HepG2 (cell line): Measurements from ENCODE around the gene BTRC. TPM values are rescaled to one million over a fixed set of nuclear protein-coding genes. Genes with fewer than 3 reads are reported as not detected.

Experiments
- ATAC-seq: fragments of 200-7000 bp; cut with Tn5 transposase; 3 replicates; pipeline ENCODE4 v1.9.1; 2020; ENCODE audit warnings: mild to moderate bottlenecking, moderate library complexity
- BruUV-seq: library from RNA; stranded (reverse); fragments of 400-500 nt; replicated peaks from 2 replicates; lab custom pipeline; 2021; lab: Mats Ljungman, UMichigan
- CTCF ChIA-PET: fragments of 300-600 bp; formaldehyde crosslinking; extraction: SDS; loops from one replicate; lab custom pipeline; 2021; ENCODE audit warnings: low total read pairs, inconsistent platforms, low intra/inter-chr PET ratio; lab: Yijun Ruan, JAX
- POLR2A ChIA-PET: fragments of 350-600 bp; sonication (Branson Sonifier 250); formaldehyde crosslinking; loops from one replicate; lab custom pipeline; 2020; ENCODE audit warnings: antibody characterized with exemption, inconsistent platforms; lab: Yijun Ruan, JAX
- DNase-seq: peaks from one replicate; pipeline ENCODE4 v3.0.0-alpha.2; 2015; ENCODE audit warnings: low spot score
- FAIRE-seq: peaks from 3 replicates; lab custom pipeline; 2011; peaks lifted over from hg19 to GRCh38; lab: Jason Lieb, UNC
- H2AFZ ChIP-seq: one replicate; pipeline ENCODE4 v1.6.1; 2011; ENCODE audit warnings: low read length, inconsistent platforms
- H3K27ac ChIP-seq: fragments of 300-600 bp; 3 replicates; pipeline ENCODE4 v1.8.0; 2011; ENCODE audit warnings: mixed run types, mild to moderate bottlenecking, mixed read lengths, low read length, inconsistent platforms; ENCODE audit not compliant: insufficient read depth; ENCODE audit errors: extremely low read length
- H3K27me3 ChIP-seq, 2 experiments: fragments of 200-600 bp in 1 of 2; 2 replicates in 1 of 2; 3 replicates in 1 of 2; pipeline versions ENCODE4 v1.6.0 to v1.8.0; 2011; ENCODE audit warnings: low read length in 2 of 2, mild to moderate bottlenecking in 2 of 2, moderate library complexity in 2 of 2, inconsistent platforms in 1 of 2; ENCODE audit not compliant: insufficient read depth in 2 of 2, control insufficient read depth in 1 of 2
- H3K36me3 ChIP-seq, 2 experiments: fragments of 200-600 bp in 1 of 2; replicated peaks in 1 of 2; 2 replicates in 1 of 2; 3 replicates in 1 of 2; pipeline versions ENCODE4 v1.5.1 to v1.8.0; 2011; ENCODE audit warnings: low read length in 2 of 2, inconsistent platforms in 1 of 2; ENCODE audit not compliant: insufficient read depth in 2 of 2, control insufficient read depth in 1 of 2
- H3K4me1 ChIP-seq: 2 replicates; pipeline ENCODE4 v1.5.1; 2012; ENCODE audit warnings: low read length, inconsistent platforms; ENCODE audit not compliant: insufficient read depth
- H3K4me2 ChIP-seq: 2 replicates; pipeline ENCODE4 v1.6.0; 2011; ENCODE audit warnings: low read depth, low read length, inconsistent platforms
- H3K4me3 ChIP-seq, 3 experiments: fragments of 200-600 bp in 1 of 3; sonication (generic), shearing (Covaris generic) in 1 of 3; replicated peaks in 1 of 3; 2 replicates each; pipeline ENCODE4 v1.5.1; 2011 to 2016; ENCODE audit warnings: low read length in 3 of 3, inconsistent platforms in 2 of 3, low read depth in 2 of 3, mild to moderate bottlenecking in 2 of 3, control low read depth in 1 of 3, mixed read lengths in 1 of 3; ENCODE audit not compliant: insufficient read depth in 1 of 3
- H3K79me2 ChIP-seq: one replicate; pipeline ENCODE4 v1.6.1; 2011; ENCODE audit warnings: low read length, inconsistent platforms; ENCODE audit not compliant: insufficient read depth
- H3K9ac ChIP-seq: 2 replicates; pipeline ENCODE4 v1.6.0; 2011; ENCODE audit warnings: mild to moderate bottlenecking, low read depth, low read length, inconsistent platforms; ENCODE audit not compliant: insufficient read depth
- H3K9me3 ChIP-seq: 2 replicates; pipeline ENCODE4 v1.5.1; 2012; ENCODE audit warnings: mild to moderate bottlenecking, low read length
- H4K20me1 ChIP-seq: 2 replicates; pipeline ENCODE4 v1.6.0; 2011; ENCODE audit warnings: inconsistent platforms, mild to moderate bottlenecking, low read length, moderate library complexity; ENCODE audit not compliant: insufficient read depth
- DNMT1 ChIP-seq: sonication (generic); formaldehyde crosslinking; IDR thresholded peaks from 2 replicates; pipeline ENCODE4 v1.5.1; 2020; ENCODE audit warnings: mild to moderate bottlenecking, missing genetic modification reagents
- GZF1 ChIP-seq: sonication (generic); formaldehyde crosslinking; IDR thresholded peaks from 2 replicates; pipeline ENCODE4 v1.5.1; 2020; ENCODE audit warnings: mild to moderate bottlenecking, missing genetic modification reagents
- HOXA3 ChIP-seq: sonication (generic); formaldehyde crosslinking; IDR thresholded peaks from 2 replicates; pipeline ENCODE4 v1.5.0; 2020; ENCODE audit warnings: missing genetic modification reagents
- ZFX ChIP-seq: sonication (generic); formaldehyde crosslinking; IDR thresholded peaks from 2 replicates; pipeline ENCODE4 v1.4.0; 2020; ENCODE audit warnings: mild to moderate bottlenecking, low read depth, missing genetic modification reagents, moderate library complexity
- ZNF468 ChIP-seq: sonication (generic); formaldehyde crosslinking; IDR thresholded peaks from 2 replicates; pipeline ENCODE4 v1.8.0; 2022; ENCODE audit warnings: mild to moderate bottlenecking, moderate library complexity, missing genetic modification reagents
- ZNF768 ChIP-seq: sonication (generic); formaldehyde crosslinking; IDR thresholded peaks from 2 replicates; pipeline ENCODE4 v1.4.0; 2020; ENCODE audit warnings: missing genetic modification reagents
- ZNF878 ChIP-seq: sonication (generic); formaldehyde crosslinking; IDR thresholded peaks from 2 replicates; pipeline ENCODE4 v1.8.1; 2023; ENCODE audit warnings: mild to moderate bottlenecking, missing genetic modification reagents, moderate library complexity
- WGBS: methylation state at CpG from one replicate; pipeline ENCODE4 v1.1.6; 2017; ENCODE audit warnings: low lambda C conversion rate; 5-methylcytosine and 5-hydroxymethylcytosine counted together
- in situ Hi-C: cut with HindIII; loops from 2 replicates; pipeline ENCODE4 v1.10.0; 2017; ENCODE audit warnings: low pct_unique_long_range_greater_than_20kb; ENCODE audit not compliant: extremely low pct_ligation_motif_present
- intact Hi-C: fragments of 100-400 bp; cut with micrococcal nuclease; formaldehyde crosslinking; loops from one replicate; pipeline ENCODE4 v1.10.0; 2022; ENCODE audit not compliant: unreplicated experiment
- polyA plus RNA-seq, 8 experiments: library from polyadenylated mRNA; depleted of rRNA in 3 of 8; stranded (reverse) in 7 of 8; unstranded in 1 of 8; fragments of >200 nt; fragmentation: Illumina TruSeq in 4 of 8; extraction: Trizol in 4 of 8; gene quantifications; 2 replicates each; pipeline versions ENCODE4 v1.2.1 to v1.2.3, GENCODE V29; 2011 to 2016; ENCODE audit warnings: low read depth in 4 of 8, missing spikeins in 1 of 8, mixed read lengths in 1 of 8; ENCODE audit not compliant: insufficient read depth in 1 of 8
- total RNA-seq, 5 experiments: library from RNA; depleted of rRNA; stranded (reverse); fragments of >200 nt; fragmentation: Illumina TruSeq; extraction: Trizol; gene quantifications; 2 replicates each; pipeline ENCODE4 v1.2.3, GENCODE V29; 2016; ENCODE audit warnings: low read depth in 1 of 5
- TF ChIP-seq, protein P1 (sequence below): sonication (generic); formaldehyde crosslinking; IDR thresholded peaks from 2 replicates; pipeline ENCODE4 v1.4.0; 2020; ENCODE audit warnings: missing genetic modification reagents
- TF ChIP-seq, protein P2 (sequence below), 2 experiments: sonication (generic) in 1 of 2; formaldehyde crosslinking in 1 of 2; IDR thresholded peaks; 2 replicates each; pipeline versions ENCODE4 v1.4.0 to v1.6.1; 2018 to 2020; ENCODE audit warnings: missing genetic modification reagents in 2 of 2, borderline replicate concordance in 1 of 2, low read depth in 1 of 2, mild to moderate bottlenecking in 1 of 2, missing biosample characterization in 1 of 2
- TF ChIP-seq, protein P3 (sequence below): sonication (generic); formaldehyde crosslinking; IDR thresholded peaks from 2 replicates; pipeline ENCODE4 v1.4.0; 2020; ENCODE audit warnings: missing genetic modification reagents
- TF ChIP-seq, protein P4 (sequence below): sonication (generic); formaldehyde crosslinking; IDR thresholded peaks from 2 replicates; pipeline ENCODE4 v1.4.0; 2020; ENCODE audit warnings: missing genetic modification reagents

The BTRC gene
- total and polyA plus RNA-seq, 2 of the 13 experiments (the other 11 are each of a cell fraction or from before 2014, with no cell fraction given) = 12.0 to 14.4 TPM

DNA sequence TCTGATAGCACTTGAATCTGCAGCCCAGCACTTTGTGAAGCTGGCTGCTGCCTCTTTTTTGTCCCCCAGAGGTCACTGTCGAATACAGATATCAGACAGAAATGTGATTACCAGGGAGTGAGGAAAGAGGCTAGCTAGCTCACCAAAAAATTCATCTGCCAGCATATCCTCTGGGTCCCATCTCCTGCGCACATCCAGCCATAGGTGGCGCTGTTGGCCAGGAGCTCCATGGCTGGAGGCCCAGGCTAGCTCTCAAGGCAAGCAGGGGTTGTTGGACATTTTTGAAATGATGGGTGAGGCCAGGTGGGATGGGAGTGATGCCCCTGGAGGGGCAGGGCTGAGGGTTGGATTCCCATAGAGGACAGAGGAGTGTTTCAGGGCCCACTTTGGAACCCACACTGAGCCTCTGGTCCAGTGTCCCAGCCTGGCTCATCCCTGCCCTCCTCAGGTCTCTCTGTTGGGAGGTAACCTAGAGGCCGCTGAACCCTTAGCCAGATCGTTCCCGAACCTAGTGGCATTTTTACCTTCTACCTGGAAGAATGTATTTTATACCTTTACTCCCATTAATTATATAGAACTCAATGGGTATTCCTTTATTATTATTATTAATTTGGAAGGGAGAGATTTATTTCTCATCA, 248.9 kb downstream of the BTRC start:
- ChIA-PET CTCF (interaction anchor here (1.8 kb wide), 1 partner anchor 177 kb away, joined by 28 read pairs; no protein-coding TSS in a partner anchor), POLR2A (interaction anchor here (1.0 to 1.2 kb wide), 2 partner anchors 14 to 178 kb away, joined by 3 to 4 read pairs; partner anchors contain the start of genes DPCD and POLL)
- no peak overlapping the region for H3K4me2 ChIP-seq
- BruUV-seq = no TSS peak
- FAIRE-seq (peak; percentile 94), DNase-seq (peak; percentile 70), ATAC-seq (peak; percentile 96)
- H3K36me3 ChIP-seq = peaks cover 4 to 6% of the 10 kb centered on the region in 2 experiments; a peak in 3 of 5 replicates
- H4K20me1 ChIP-seq = no peaks in the 10 kb centered on the region
- intact Hi-C loops = loop anchor here (1.0 kb wide), 2 partner anchors 107 to 178 kb away; no protein-coding TSS in a partner anchor
- no peak overlapping the region for H2AFZ ChIP-seq
- H3K79me2 ChIP-seq = no peaks in the 10 kb centered on the region
- 56% methylated on average over 5 of the region's 6 CpGs for WGBS
- peaks cover 9% of the 10 kb centered on the region; the same call in 1 of the 2 replicates for H3K4me1 ChIP-seq
- no peaks in the 10 kb centered on the region for H3K9me3 ChIP-seq
- in situ Hi-C loops = loop anchor here (5.0 kb wide), 1 partner anchor 179 kb away; the partner anchor contains the start of gene NPM3
- no peak overlapping the region for H3K9ac ChIP-seq
- H3K27ac ChIP-seq = no peak overlapping the region
- H3K27me3 ChIP-seq = no peaks in the 10 kb centered on the region
- H3K4me3 ChIP-seq = no peak overlapping the region
- TF ChIP-seq DNMT1 (CRISPR knock-in tag) (0 out of 2 replicates have a peak, but pooled peaks have one; percentile 51), HOXA3 (CRISPR knock-in tag) (0 out of 2 replicates have a peak, but pooled peaks have one; percentile 21), ZNF878 (no peak), ZNF768 (CRISPR knock-in tag) (0 out of 2 replicates have a peak, but pooled peaks have one; percentile 19), GZF1 (CRISPR knock-in tag) (no peak), ZNF468 (no peak), ZFX (peak; percentile 34; the same call in 1 of the 2 replicates)
- TF ChIP-seq, protein P1, sequence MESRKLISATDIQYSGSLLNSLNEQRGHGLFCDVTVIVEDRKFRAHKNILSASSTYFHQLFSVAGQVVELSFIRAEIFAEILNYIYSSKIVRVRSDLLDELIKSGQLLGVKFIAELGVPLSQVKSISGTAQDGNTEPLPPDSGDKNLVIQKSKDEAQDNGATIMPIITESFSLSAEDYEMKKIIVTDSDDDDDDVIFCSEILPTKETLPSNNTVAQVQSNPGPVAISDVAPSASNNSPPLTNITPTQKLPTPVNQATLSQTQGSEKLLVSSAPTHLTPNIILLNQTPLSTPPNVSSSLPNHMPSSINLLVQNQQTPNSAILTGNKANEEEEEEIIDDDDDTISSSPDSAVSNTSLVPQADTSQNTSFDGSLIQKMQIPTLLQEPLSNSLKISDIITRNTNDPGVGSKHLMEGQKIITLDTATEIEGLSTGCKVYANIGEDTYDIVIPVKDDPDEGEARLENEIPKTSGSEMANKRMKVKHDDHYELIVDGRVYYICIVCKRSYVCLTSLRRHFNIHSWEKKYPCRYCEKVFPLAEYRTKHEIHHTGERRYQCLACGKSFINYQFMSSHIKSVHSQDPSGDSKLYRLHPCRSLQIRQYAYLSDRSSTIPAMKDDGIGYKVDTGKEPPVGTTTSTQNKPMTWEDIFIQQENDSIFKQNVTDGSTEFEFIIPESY (CRISPR knock-in tag) = peak; percentile 43; the same call in 1 of the 2 replicates
- TF ChIP-seq, protein P2, sequence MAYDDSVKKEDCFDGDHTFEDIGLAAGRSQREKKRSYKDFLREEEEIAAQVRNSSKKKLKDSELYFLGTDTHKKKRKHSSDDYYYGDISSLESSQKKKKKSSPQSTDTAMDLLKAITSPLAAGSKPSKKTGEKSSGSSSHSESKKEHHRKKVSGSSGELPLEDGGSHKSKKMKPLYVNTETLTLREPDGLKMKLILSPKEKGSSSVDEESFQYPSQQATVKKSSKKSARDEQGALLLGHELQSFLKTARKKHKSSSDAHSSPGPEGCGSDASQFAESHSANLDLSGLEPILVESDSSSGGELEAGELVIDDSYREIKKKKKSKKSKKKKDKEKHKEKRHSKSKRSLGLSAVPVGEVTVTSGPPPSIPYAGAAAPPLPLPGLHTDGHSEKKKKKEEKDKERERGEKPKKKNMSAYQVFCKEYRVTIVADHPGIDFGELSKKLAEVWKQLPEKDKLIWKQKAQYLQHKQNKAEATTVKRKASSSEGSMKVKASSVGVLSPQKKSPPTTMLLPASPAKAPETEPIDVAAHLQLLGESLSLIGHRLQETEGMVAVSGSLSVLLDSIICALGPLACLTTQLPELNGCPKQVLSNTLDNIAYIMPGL (CRISPR knock-in tag; IDR thresholded peaks at IDR 0.05; ENCODE audit: borderline replicate concordance in 1 of 2, low read depth in 1 of 2) = peak in 1 of 2 experiments; percentile 56; a peak in 1 of 4 replicates
- TF ChIP-seq, protein P3, sequence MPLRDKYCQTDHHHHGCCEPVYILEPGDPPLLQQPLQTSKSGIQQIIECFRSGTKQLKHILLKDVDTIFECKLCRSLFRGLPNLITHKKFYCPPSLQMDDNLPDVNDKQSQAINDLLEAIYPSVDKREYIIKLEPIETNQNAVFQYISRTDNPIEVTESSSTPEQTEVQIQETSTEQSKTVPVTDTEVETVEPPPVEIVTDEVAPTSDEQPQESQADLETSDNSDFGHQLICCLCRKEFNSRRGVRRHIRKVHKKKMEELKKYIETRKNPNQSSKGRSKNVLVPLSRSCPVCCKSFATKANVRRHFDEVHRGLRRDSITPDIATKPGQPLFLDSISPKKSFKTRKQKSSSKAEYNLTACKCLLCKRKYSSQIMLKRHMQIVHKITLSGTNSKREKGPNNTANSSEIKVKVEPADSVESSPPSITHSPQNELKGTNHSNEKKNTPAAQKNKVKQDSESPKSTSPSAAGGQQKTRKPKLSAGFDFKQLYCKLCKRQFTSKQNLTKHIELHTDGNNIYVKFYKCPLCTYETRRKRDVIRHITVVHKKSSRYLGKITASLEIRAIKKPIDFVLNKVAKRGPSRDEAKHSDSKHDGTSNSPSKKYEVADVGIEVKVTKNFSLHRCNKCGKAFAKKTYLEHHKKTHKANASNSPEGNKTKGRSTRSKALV = peak; percentile 45; the same call in 1 of the 2 replicates
- TF ChIP-seq, protein P4, sequence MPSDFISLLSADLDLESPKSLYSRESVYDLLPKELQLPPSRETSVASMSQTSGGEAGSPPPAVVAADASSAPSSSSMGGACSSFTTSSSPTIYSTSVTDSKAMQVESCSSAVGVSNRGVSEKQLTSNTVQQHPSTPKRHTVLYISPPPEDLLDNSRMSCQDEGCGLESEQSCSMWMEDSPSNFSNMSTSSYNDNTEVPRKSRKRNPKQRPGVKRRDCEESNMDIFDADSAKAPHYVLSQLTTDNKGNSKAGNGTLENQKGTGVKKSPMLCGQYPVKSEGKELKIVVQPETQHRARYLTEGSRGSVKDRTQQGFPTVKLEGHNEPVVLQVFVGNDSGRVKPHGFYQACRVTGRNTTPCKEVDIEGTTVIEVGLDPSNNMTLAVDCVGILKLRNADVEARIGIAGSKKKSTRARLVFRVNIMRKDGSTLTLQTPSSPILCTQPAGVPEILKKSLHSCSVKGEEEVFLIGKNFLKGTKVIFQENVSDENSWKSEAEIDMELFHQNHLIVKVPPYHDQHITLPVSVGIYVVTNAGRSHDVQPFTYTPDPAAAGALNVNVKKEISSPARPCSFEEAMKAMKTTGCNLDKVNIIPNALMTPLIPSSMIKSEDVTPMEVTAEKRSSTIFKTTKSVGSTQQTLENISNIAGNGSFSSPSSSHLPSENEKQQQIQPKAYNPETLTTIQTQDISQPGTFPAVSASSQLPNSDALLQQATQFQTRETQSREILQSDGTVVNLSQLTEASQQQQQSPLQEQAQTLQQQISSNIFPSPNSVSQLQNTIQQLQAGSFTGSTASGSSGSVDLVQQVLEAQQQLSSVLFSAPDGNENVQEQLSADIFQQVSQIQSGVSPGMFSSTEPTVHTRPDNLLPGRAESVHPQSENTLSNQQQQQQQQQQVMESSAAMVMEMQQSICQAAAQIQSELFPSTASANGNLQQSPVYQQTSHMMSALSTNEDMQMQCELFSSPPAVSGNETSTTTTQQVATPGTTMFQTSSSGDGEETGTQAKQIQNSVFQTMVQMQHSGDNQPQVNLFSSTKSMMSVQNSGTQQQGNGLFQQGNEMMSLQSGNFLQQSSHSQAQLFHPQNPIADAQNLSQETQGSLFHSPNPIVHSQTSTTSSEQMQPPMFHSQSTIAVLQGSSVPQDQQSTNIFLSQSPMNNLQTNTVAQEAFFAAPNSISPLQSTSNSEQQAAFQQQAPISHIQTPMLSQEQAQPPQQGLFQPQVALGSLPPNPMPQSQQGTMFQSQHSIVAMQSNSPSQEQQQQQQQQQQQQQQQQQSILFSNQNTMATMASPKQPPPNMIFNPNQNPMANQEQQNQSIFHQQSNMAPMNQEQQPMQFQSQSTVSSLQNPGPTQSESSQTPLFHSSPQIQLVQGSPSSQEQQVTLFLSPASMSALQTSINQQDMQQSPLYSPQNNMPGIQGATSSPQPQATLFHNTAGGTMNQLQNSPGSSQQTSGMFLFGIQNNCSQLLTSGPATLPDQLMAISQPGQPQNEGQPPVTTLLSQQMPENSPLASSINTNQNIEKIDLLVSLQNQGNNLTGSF (CRISPR knock-in tag) = no peak
